ENCODE results near the gene ST7.

The ST7 gene

DNA sequence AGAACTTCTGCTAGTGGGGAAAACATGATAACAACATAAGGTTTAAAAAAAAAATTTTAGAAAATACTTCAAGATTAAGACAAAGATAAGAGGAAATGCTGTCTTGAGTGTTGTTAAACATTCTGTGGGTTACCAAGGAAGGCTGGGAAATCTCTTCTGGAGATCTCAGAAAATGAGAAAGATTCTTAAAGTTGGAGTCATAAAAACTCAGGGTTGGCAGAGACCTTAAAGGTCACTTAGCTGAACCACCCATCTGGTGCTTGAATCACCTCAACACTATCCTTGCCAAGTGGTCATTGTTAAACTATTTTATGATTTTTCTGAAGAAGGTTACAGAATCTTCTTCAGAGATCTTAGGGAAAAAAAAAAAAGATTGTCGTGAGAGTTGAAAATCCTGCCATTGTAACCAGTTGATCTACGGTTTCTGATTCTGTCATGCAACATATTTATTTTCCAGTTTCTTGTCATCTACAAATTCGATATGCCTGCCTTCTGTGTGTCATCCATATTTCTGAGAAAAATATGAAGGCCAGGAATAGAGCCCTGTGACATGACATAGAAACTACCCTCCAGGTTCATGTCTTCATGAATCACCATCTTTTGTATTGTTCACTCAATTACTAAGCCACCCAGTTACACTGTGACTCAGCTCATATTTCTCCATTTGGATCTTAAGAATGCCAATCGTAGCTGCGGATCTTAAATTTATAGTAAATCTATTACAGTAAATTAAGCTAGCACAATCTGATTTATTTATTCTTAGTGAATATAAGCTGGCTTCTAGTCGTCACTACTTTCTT lies 179.2 kb downstream of the ST7 start:
- H3K4me3 Mint-ChIP-seq: no peak overlapping the region
- H3K36me3 Mint-ChIP-seq (ENCODE audit: low read depth): no peaks in the 10 kb centered on the region
- DNase-seq (ENCODE audit: low spot score): no peak
- no peaks in the 10 kb centered on the region for H3K27me3 Mint-ChIP-seq (ENCODE audit: low read depth)
- peaks cover 33% of the 10 kb centered on the region for H3K4me1 Mint-ChIP-seq (ENCODE audit: low read depth)
- H3K9me3 Mint-ChIP-seq: no peaks in the 10 kb centered on the region
- peak overlapping the region; percentile 47 for H3K27ac Mint-ChIP-seq

DNA sequence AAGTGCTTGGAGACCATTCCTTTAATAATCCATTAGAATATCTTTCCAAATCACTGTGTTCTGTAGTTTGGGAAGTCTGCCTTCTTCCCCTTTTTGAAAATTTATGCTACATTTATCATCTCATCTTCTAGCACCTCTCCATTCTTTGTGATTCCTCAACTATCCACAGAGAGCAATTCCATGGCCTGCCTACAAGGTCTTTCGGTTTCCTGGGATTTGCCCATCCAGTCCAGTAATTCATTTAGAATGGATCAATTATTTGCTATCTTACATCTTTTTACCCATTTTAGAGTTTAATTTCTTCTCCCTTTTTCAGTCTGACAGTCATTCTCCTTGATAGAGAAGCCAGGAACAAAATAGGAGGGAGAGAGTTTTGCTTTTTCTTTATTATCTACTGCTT lies 179.8 kb downstream of the ST7 start:
- Mint-ChIP-seq H3K27me3 (ENCODE audit: low read depth) (no peaks in the 10 kb centered on the region), H3K4me3 (no peak overlapping the region), H3K9me3 (no peaks in the 10 kb centered on the region), H3K27ac (no peak overlapping the region), H3K36me3 (ENCODE audit: low read depth) (no peaks in the 10 kb centered on the region), H3K4me1 (ENCODE audit: low read depth) (peaks cover 33% of the 10 kb centered on the region)
- no peak for DNase-seq (ENCODE audit: low spot score)

DNA sequence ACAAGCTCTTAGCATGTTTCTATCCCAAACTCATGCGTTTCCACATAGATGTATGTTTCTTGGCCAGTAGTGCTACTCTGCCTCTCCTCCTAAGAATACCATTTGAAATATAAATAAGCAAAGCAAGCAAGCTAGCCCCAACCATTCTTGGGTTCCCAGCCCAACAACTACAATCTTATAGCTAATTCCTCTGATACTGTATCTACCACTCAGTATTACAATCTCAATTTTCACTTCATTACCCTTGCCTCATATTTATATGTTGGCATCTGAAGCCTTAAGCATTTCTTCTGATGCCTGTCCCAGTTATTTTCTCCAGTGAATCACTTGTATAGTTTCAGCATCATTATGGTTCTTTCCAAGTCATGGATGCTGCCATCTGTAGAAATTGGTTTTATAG lies 181.1 kb downstream of the ST7 start:
- Mint-ChIP-seq H3K27ac (no peak overlapping the region), H3K27me3 (ENCODE audit: low read depth) (no peaks in the 10 kb centered on the region), H3K4me1 (ENCODE audit: low read depth) (peaks cover 33% of the 10 kb centered on the region), H3K9me3 (no peaks in the 10 kb centered on the region), H3K4me3 (no peak overlapping the region), H3K36me3 (ENCODE audit: low read depth) (no peaks in the 10 kb centered on the region)
- DNase-seq (ENCODE audit: low spot score): no peak

DNA sequence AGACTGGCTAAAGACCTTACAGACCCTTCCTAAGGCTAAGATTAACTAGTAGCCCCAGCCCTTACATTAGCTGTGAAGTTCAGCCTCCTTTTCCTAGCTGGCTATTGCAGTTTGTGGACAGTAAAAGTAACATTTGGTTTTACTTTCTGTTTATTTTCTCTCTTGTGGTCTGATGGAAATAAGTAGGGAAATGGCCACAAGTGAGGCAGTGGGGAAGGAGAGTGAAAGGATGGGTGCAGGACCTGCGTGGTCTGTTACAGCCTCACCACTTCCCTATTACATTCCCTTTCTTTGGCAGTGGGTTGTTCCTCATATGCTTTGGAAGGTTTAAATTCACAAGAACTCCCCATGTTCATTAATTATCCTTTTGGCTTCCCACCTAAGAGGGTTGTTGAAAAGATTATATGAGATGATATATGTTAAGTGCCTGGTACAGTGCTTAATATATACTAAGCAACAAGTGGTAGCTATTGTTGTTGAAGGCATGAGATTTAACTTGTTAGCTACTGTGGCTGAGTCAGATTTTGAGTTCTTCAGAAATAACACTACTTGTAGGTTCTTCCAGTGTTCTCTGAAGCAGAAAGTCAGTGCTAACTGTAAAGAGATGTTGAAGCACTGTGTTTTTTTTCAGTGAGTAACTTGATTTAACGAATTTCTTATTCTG lies 181.7 kb downstream of the ST7 start:
- Mint-ChIP-seq H3K4me1 (ENCODE audit: low read depth) (peaks cover 33% of the 10 kb centered on the region), H3K4me3 (peak overlapping the region; percentile 8), H3K36me3 (ENCODE audit: low read depth) (no peaks in the 10 kb centered on the region), H3K9me3 (no peaks in the 10 kb centered on the region), H3K27me3 (ENCODE audit: low read depth) (no peaks in the 10 kb centered on the region), H3K27ac (no peak overlapping the region)
- no peak for DNase-seq (ENCODE audit: low spot score)

DNA sequence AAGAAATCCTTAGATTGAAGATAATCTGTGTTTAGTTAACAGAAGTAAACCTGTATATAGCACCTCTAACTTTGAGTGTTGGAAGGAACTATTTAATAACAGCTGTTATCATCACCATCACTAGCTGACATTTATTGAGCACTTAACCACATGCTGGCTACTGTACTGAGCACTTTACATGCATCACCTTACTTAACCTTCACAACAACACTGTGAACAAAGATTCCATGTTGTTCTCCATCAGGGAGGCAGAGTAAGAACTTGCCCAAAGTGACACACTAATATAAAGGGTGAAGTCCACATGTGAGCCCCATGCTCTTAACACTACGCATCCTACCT lies 182.2 kb downstream of the ST7 start:
- Mint-ChIP-seq H3K9me3 (no peaks in the 10 kb centered on the region), H3K27ac (no peak overlapping the region), H3K36me3 (ENCODE audit: low read depth) (no peaks in the 10 kb centered on the region), H3K4me3 (no peak overlapping the region), H3K4me1 (ENCODE audit: low read depth) (peaks cover 33% of the 10 kb centered on the region), H3K27me3 (ENCODE audit: low read depth) (no peaks in the 10 kb centered on the region)
- DNase-seq (ENCODE audit: low spot score): no peak

DNA sequence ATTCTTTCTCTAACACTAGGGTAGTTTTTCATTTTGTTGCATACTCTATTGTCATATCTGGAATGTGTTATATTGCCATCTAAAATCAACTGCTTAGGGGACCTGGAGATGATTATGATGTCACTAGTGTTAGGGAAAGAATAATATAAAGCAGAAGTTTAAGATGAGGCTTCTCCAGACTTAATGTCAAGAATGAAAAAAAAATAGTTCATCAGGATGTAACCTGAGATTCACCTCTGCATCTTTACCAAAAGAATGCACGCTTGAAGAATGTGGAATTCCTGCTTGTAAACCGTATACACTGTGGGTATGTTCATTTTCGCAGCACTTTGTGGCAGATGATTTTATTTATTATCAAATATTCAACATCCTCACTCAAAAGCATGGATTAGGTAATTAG lies 184.6 kb downstream of the ST7 start:
- no peak for DNase-seq (ENCODE audit: low spot score)
- H3K36me3 Mint-ChIP-seq (ENCODE audit: low read depth): peaks cover 2% of the 10 kb centered on the region
- no peak overlapping the region for H3K4me3 Mint-ChIP-seq
- no peak overlapping the region for H3K27ac Mint-ChIP-seq
- no peaks in the 10 kb centered on the region for H3K9me3 Mint-ChIP-seq
- H3K27me3 Mint-ChIP-seq (ENCODE audit: low read depth): no peaks in the 10 kb centered on the region
- H3K4me1 Mint-ChIP-seq (ENCODE audit: low read depth): peaks cover 27% of the 10 kb centered on the region

DNA sequence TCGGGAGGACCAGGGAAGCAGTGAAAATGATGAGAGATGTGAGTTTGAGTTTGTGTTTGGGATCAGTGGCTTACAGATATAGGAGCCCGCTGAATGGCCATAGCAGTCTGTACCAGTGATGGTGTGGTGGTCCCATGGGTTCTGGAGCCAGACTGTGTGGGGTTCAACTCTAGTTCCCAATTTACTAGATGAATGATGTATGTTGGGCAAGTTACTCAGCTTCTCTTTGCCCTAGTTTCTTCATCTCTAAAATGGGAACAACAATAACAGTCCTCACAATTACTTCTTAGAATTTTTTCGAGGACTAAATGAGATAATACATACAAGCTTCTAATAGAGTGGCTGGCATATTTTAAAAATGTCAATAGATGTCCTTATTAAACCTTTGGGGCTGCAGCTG lies 185.2 kb downstream of the ST7 start:
- peaks cover 31% of the 10 kb centered on the region for H3K4me1 Mint-ChIP-seq (ENCODE audit: low read depth)
- H3K4me3 Mint-ChIP-seq: no peak overlapping the region
- no peak for DNase-seq (ENCODE audit: low spot score)
- H3K27me3 Mint-ChIP-seq (ENCODE audit: low read depth): no peaks in the 10 kb centered on the region
- no peak overlapping the region for H3K27ac Mint-ChIP-seq
- H3K9me3 Mint-ChIP-seq: no peaks in the 10 kb centered on the region
- peaks cover 5% of the 10 kb centered on the region for H3K36me3 Mint-ChIP-seq (ENCODE audit: low read depth)

DNA sequence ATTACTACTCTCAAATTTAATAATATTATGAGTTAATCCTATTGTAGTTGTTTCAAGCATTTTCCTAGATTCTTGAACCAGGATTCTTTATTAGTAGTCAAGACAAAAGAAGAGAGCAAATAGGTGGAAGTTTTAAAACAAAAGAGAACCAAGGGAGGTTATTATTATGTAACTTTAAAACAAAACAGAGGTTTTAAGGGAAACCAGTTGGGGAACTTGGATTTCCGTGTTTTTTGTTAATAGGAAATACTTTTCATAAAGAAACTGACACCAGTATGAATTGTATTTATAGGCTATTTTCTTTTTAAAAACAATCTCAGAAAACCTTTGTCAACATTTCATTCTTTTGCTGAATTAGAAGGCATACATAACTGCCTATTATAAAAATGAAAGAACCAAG lies 185.7 kb downstream of the ST7 start:
- no peak overlapping the region for H3K4me3 Mint-ChIP-seq
- H3K9me3 Mint-ChIP-seq: no peaks in the 10 kb centered on the region
- DNase-seq (ENCODE audit: low spot score): no peak

DNA sequence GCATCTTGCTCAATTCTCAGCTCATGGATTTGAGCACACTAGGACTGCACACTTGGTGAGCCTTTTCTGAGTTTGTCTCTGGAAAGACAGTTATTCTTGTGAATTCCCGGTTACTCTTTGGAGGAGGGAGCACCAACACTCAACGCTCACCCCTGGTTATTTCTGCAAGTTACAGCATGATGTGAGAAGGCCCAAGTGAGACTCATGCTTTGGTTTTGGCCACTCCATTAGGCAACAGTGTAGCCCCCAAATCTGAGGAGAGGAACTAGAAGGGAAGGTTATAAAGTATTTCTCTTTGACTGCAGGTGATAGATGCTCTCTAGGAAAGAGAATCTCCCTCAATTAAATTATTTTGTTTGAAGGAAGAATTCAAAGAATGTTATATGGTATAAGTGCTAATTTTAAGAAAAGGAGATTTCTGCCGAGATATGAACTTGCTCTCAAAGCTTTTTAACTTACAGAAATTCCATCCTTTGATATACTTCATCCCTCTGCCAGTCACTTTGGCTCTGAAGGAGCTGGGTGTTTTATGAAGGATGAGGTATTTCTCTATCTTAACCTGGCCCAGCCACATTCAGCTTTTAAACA lies 186.2 kb downstream of the ST7 start:
- Mint-ChIP-seq H3K27ac (no peak overlapping the region), H3K27me3 (ENCODE audit: low read depth) (no peaks in the 10 kb centered on the region), H3K4me3 (no peak overlapping the region), H3K36me3 (ENCODE audit: low read depth) (peaks cover 5% of the 10 kb centered on the region), H3K9me3 (no peaks in the 10 kb centered on the region), H3K4me1 (ENCODE audit: low read depth) (peaks cover 22% of the 10 kb centered on the region)
- DNase-seq (ENCODE audit: low spot score): no peak

More for the DNA sequence above, 185.7 kb downstream of the ST7 start:
- H3K4me1 Mint-ChIP-seq (ENCODE audit: low read depth): peaks cover 27% of the 10 kb centered on the region
- no peak overlapping the region for H3K27ac Mint-ChIP-seq
- peaks cover 5% of the 10 kb centered on the region for H3K36me3 Mint-ChIP-seq (ENCODE audit: low read depth)
- H3K27me3 Mint-ChIP-seq (ENCODE audit: low read depth): no peaks in the 10 kb centered on the region

DNA sequence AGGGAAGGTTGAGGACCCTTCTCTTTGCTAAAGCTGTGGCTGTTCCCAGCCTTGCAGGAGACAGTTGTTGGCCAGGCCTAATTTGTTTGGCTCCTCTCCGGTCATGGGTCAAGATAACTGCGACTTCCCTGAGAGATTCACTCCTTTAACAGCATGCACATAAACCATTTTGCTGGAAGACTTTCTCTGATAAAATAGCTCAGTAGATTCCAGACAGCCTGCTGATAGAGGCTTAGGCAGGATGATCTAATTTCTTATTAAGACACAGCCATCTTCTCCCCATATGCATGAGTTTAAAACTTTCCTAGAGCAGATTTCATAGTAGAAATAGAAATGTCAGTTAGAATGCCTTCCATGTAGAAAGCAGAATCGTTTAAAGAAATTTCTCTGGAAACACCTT lies 187.6 kb downstream of the ST7 start:
- peaks cover 5% of the 10 kb centered on the region for H3K36me3 Mint-ChIP-seq (ENCODE audit: low read depth)
- peaks cover 11% of the 10 kb centered on the region for H3K4me1 Mint-ChIP-seq (ENCODE audit: low read depth)
- H3K27me3 Mint-ChIP-seq (ENCODE audit: low read depth): no peaks in the 10 kb centered on the region

DNA sequence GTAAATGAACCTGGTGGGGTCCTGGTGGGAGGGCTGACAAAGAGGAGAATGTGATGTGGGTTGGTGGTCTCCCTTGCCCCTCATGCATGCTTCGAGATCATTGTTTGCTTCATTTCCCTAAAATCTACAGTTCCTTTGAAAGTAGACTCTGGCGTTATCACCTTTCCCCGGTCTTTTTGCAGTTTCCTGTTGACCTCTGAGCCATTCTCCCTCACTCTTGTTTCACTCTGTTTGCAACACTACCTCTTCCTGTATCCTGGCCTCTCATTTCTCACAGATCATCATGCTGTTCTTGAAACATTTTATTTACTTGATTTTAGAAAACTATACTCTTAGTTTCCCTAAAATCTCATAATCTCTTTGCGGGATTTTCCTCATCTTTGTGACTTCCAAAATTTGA lies 189.8 kb downstream of the ST7 start:
- Mint-ChIP-seq H3K4me3 (no peak overlapping the region), H3K36me3 (ENCODE audit: low read depth) (peaks cover 5% of the 10 kb centered on the region), H3K4me1 (ENCODE audit: low read depth) (peaks cover 16% of the 10 kb centered on the region), H3K27ac (peak overlapping the region; percentile 4), H3K27me3 (ENCODE audit: low read depth) (no peaks in the 10 kb centered on the region), H3K9me3 (no peaks in the 10 kb centered on the region)
- no peak for DNase-seq (ENCODE audit: low spot score)

More for the DNA sequence above, 187.6 kb downstream of the ST7 start:
- Mint-ChIP-seq H3K9me3 (no peaks in the 10 kb centered on the region), H3K4me3 (no peak overlapping the region), H3K27ac (no peak overlapping the region)
- DNase-seq (ENCODE audit: low spot score): no peak

DNA sequence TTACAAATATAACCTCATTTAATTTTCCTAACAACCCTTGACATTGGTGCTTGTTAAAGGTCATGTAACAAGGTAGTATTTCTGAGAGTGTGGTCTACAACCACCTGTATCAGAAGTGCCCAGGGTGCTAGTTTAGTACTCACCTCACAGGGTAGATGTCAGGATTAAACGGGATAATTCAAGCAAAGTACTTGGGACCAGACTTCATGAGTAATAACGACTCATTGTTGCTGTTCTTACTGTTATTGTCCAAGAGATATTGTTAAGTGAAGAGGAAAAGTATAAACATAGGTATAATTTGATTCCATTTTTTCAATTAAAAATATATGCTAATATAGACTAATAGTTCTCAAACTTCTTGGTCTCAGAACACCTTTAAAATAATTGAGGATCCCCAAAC lies 190.3 kb downstream of the ST7 start:
- H3K36me3 Mint-ChIP-seq (ENCODE audit: low read depth): peaks cover 5% of the 10 kb centered on the region
- no peak overlapping the region for H3K4me3 Mint-ChIP-seq
- H3K4me1 Mint-ChIP-seq (ENCODE audit: low read depth): peaks cover 16% of the 10 kb centered on the region
- no peak for DNase-seq (ENCODE audit: low spot score)
- no peaks in the 10 kb centered on the region for H3K27me3 Mint-ChIP-seq (ENCODE audit: low read depth)
- H3K27ac Mint-ChIP-seq: no peak overlapping the region
- no peaks in the 10 kb centered on the region for H3K9me3 Mint-ChIP-seq

DNA sequence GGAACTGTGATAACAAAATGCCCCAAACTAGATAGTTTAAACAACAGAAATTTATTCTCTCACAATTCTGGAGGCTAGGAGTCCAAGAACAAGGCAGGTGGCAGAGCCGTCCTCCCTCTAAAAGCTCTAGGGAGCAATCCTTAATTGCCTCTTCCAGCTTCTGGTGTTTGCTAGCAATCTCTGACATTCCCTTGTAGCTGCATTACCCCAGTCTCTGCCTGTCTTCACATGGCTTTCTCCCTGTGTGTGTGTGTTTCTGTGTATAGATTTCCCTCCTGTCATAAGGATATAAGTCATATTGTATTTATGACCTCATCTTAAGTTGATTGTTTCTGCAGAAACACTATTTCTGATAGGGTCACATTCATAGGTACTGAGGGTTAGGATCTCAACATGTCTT lies 192.0 kb downstream of the ST7 start:
- Mint-ChIP-seq H3K4me3 (no peak overlapping the region), H3K36me3 (ENCODE audit: low read depth) (peaks cover 5% of the 10 kb centered on the region), H3K9me3 (no peaks in the 10 kb centered on the region), H3K27me3 (ENCODE audit: low read depth) (no peaks in the 10 kb centered on the region), H3K27ac (no peak overlapping the region), H3K4me1 (ENCODE audit: low read depth) (peaks cover 16% of the 10 kb centered on the region)
- DNase-seq (ENCODE audit: low spot score): no peak

DNA sequence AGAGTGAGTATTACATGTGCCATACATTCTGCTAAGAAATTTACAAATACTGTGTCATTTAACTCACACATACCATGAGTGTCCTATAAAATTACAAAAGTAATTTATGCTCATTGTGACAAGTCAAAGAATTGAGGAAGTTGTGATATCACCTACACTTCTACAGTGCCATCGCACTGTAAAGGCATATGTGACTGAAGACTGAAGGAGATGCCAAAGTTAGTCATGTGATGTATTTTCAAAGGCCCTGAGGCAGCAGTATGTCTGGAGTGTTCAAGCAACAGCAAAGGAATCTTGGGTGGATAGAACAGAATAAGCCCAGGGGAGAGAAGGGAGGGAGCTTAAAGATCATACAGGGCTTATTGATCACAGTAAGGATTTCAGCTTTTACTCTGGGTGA lies 192.8 kb downstream of the ST7 start:
- no peak overlapping the region for H3K27ac Mint-ChIP-seq

More for the DNA sequence above, 192.8 kb downstream of the ST7 start:
- H3K4me1 Mint-ChIP-seq (ENCODE audit: low read depth): peaks cover 16% of the 10 kb centered on the region
- H3K36me3 Mint-ChIP-seq (ENCODE audit: low read depth): peaks cover 5% of the 10 kb centered on the region
- no peaks in the 10 kb centered on the region for H3K27me3 Mint-ChIP-seq (ENCODE audit: low read depth)
- no peaks in the 10 kb centered on the region for H3K9me3 Mint-ChIP-seq
- H3K4me3 Mint-ChIP-seq: no peak overlapping the region
- no peak for DNase-seq (ENCODE audit: low spot score)
